H9 (cell line): ENCODE measurements around the gene IL1A. TPM values are rescaled to one million over a fixed set of nuclear protein-coding genes. Genes with fewer than 3 reads are reported as not detected.

Experiments used
- DNase-seq: peaks from one replicate; pipeline ENCODE4 v3.0.0-alpha.2; 2017
- H2AFZ ChIP-seq: one replicate; pipeline ENCODE4 v1.6.1; 2013; ENCODE audit warnings: mild to moderate bottlenecking, low read length, control low read depth, moderate library complexity
- H2AK5ac ChIP-seq: 2 replicates; pipeline ENCODE4 v1.6.1; 2013; ENCODE audit warnings: low read length, control low read depth, mixed read lengths; ENCODE audit not compliant: insufficient read length
- H2BK120ac ChIP-seq: one replicate; pipeline ENCODE4 v1.6.1; 2013; ENCODE audit warnings: low read depth, mild to moderate bottlenecking, low read length, control low read depth, inconsistent platforms; ENCODE audit not compliant: poor library complexity, severe bottlenecking
- H2BK12ac ChIP-seq: 2 replicates; pipeline ENCODE4 v1.6.1; 2013; ENCODE audit warnings: low read length, control low read depth, mixed read lengths, low read depth; ENCODE audit not compliant: insufficient read length
- H2BK15ac ChIP-seq: 2 replicates; pipeline ENCODE4 v1.6.1; 2013; ENCODE audit warnings: low read depth, low read length, control low read depth
- H2BK20ac ChIP-seq: one replicate; pipeline ENCODE4 v1.6.1; 2013; ENCODE audit warnings: low read depth, mild to moderate bottlenecking, low read length, control low read depth, inconsistent platforms; ENCODE audit not compliant: poor library complexity, severe bottlenecking
- H2BK5ac ChIP-seq: 2 replicates; pipeline ENCODE4 v1.6.1; 2013; ENCODE audit warnings: low read length, control low read depth, mixed read lengths; ENCODE audit not compliant: insufficient read length
- H3K14ac ChIP-seq: 2 replicates; pipeline ENCODE4 v1.6.1; 2013; ENCODE audit warnings: low read length, control low read depth; ENCODE audit not compliant: insufficient read depth
- H3K18ac ChIP-seq: 2 replicates; pipeline ENCODE4 v1.6.1; 2013; ENCODE audit warnings: low read depth, mild to moderate bottlenecking, mixed read lengths, low read length, control low read depth; ENCODE audit not compliant: insufficient read length
- H3K23ac ChIP-seq: 2 replicates; pipeline ENCODE4 v1.6.1; 2013; ENCODE audit warnings: low read length, control low read depth, mixed read lengths, low read depth; ENCODE audit not compliant: insufficient read length
- H3K23me2 ChIP-seq: 2 replicates; pipeline ENCODE4 v1.6.1; 2013; ENCODE audit warnings: low read depth, mild to moderate bottlenecking, mixed read lengths, low read length, control low read depth; ENCODE audit not compliant: insufficient read length, poor library complexity, severe bottlenecking
- H3K27ac ChIP-seq: 2 replicates; pipeline ENCODE4 v1.5.1; 2013; ENCODE audit warnings: low read length, control low read depth, mixed read lengths, low read depth; ENCODE audit not compliant: insufficient read length
- H3K27me3 ChIP-seq: 2 replicates; pipeline ENCODE4 v1.6.1; 2013; ENCODE audit warnings: low read length, control low read depth, inconsistent platforms; ENCODE audit not compliant: insufficient read depth
- H3K4ac ChIP-seq: 2 replicates; pipeline ENCODE4 v1.6.1; 2013; ENCODE audit warnings: low read depth, mild to moderate bottlenecking, control low read depth, inconsistent platforms, low read length, moderate library complexity
- H3K4me1 ChIP-seq: 2 replicates; pipeline ENCODE4 v1.6.1; 2013; ENCODE audit warnings: low read length, control low read depth, inconsistent platforms; ENCODE audit not compliant: insufficient read depth
- H3K4me2 ChIP-seq: 2 replicates; pipeline ENCODE4 v1.6.1; 2013; ENCODE audit warnings: low read length, control low read depth, mixed read lengths; ENCODE audit not compliant: insufficient read length, insufficient read depth
- H3K56ac ChIP-seq: 2 replicates; pipeline ENCODE4 v1.6.1; 2013; ENCODE audit warnings: low read depth, mild to moderate bottlenecking, mixed read lengths, low read length, control low read depth; ENCODE audit not compliant: insufficient read length
- H3K79me1 ChIP-seq: 2 replicates; pipeline ENCODE4 v1.6.1; 2013; ENCODE audit warnings: low read depth, mild to moderate bottlenecking, moderate library complexity, low read length, control low read depth, inconsistent platforms; ENCODE audit not compliant: insufficient read depth, poor library complexity, severe bottlenecking
- H3K79me2 ChIP-seq: 2 replicates; pipeline ENCODE4 v1.6.1; 2013; ENCODE audit warnings: low read length, control low read depth, inconsistent platforms; ENCODE audit not compliant: insufficient read depth
- H3K9ac ChIP-seq: 2 replicates; pipeline ENCODE4 v1.6.1; 2013; ENCODE audit warnings: low read length, control low read depth, mixed read lengths; ENCODE audit not compliant: insufficient read length; ENCODE audit errors: extremely low read depth
- H3K9me3 ChIP-seq: one replicate; pipeline ENCODE4 v1.6.1; 2013; ENCODE audit warnings: low read depth, low read length, inconsistent platforms; ENCODE audit not compliant: control insufficient read depth
- H3T11ph ChIP-seq: one replicate; pipeline ENCODE4 v1.6.1; 2013; ENCODE audit warnings: mild to moderate bottlenecking, low read length, control low read depth, inconsistent platforms
- H4K20me1 ChIP-seq: one replicate; pipeline ENCODE4 v1.6.1; 2013; ENCODE audit not compliant: control insufficient read depth, insufficient read length, insufficient read depth
- H4K5ac ChIP-seq: 2 replicates; pipeline ENCODE4 v1.6.1; 2013; ENCODE audit warnings: low read depth, mild to moderate bottlenecking, mixed read lengths, low read length, control low read depth; ENCODE audit not compliant: insufficient read length
- H4K8ac ChIP-seq: replicated peaks from 2 replicates; pipeline ENCODE4 v1.6.1; 2013; ENCODE audit warnings: low read length, control low read depth, mixed read lengths, low read depth; ENCODE audit not compliant: insufficient read length
- H4K91ac ChIP-seq: 2 replicates; pipeline ENCODE4 v1.6.1; 2013; ENCODE audit warnings: low read depth, mild to moderate bottlenecking, moderate library complexity, mixed read lengths, low read length, control low read depth; ENCODE audit not compliant: insufficient read length
- H3K27ac Mint-ChIP-seq, 3 experiments: 2 replicates in 2 of 3; 3 replicates in 1 of 3; pipeline ENCODE4 v1.8.0; 2020 to 2021; ENCODE audit warnings: mixed read lengths in 3 of 3, mild to moderate bottlenecking in 1 of 3, moderate library complexity in 1 of 3
- H3K27me3 Mint-ChIP-seq: 2 replicates; pipeline ENCODE4 v1.8.0; 2021; ENCODE audit warnings: low read depth, mild to moderate bottlenecking, moderate library complexity, mixed read lengths
- H3K36me3 Mint-ChIP-seq, 3 experiments: 2 replicates in 2 of 3; 3 replicates in 1 of 3; pipeline ENCODE4 v1.8.0; 2020 to 2021; ENCODE audit warnings: low read depth in 3 of 3, mixed read lengths in 3 of 3; ENCODE audit not compliant: insufficient read depth in 1 of 3
- H3K4me1 Mint-ChIP-seq, 2 experiments: 2 replicates each; pipeline ENCODE4 v1.8.0; 2020; ENCODE audit warnings: mixed read lengths in 2 of 2
- H3K4me3 Mint-ChIP-seq, 2 experiments: 2 replicates in 1 of 2; 3 replicates in 1 of 2; pipeline ENCODE4 v1.8.0; 2020 to 2021; ENCODE audit warnings: mild to moderate bottlenecking in 2 of 2, mixed read lengths in 2 of 2, moderate library complexity in 1 of 2
- H3K9me3 Mint-ChIP-seq, 2 experiments: 2 replicates in 1 of 2; 3 replicates in 1 of 2; pipeline ENCODE4 v1.8.0; 2020; ENCODE audit warnings: mild to moderate bottlenecking in 2 of 2, mixed read lengths in 2 of 2, moderate library complexity in 1 of 2
- CTCF ChIP-seq: fragments of 200-600 bp; sonication (generic); conservative IDR thresholded peaks from 3 replicates; pipeline ENCODE4 v1.8.0; 2021; ENCODE audit warnings: antibody characterized with exemption, mild to moderate bottlenecking
- WGBS: extraction: QIAGEN DNeasy Blood & Tissue Kit; methylation state at CpG from one replicate; pipeline ENCODE4 v1.1.7; 2013; ENCODE audit warnings: missing lambda C conversion rate, low lambda C conversion rate, mixed read lengths; ENCODE audit not compliant: insufficient read length; ENCODE audit errors: extremely low coverage; 5-methylcytosine and 5-hydroxymethylcytosine counted together
- total RNA-seq: library from RNA; stranded (reverse); gene quantifications from 2 replicates; pipeline ENCODE4 v1.2.1, GENCODE V29; 2021

IL1A gene
- total RNA-seq, 1 experiment from 2014 or later: 0.35 TPM

GRCh38 chr2:112754564-112754963 lies 29.7 kb downstream of the IL1A start:
- no peaks in the 10 kb centered on the region for H3K27me3 ChIP-seq
- H3K4ac ChIP-seq: no peak overlapping the region
- no peaks in the 10 kb centered on the region for H3K23me2 ChIP-seq
- no peak overlapping the region for H3K18ac ChIP-seq
- no peak overlapping the region for H2BK20ac ChIP-seq
- no peak overlapping the region for H3K14ac ChIP-seq
- H3T11ph ChIP-seq: no peak overlapping the region
- H2BK5ac ChIP-seq: no peak overlapping the region
- no peak for DNase-seq
- no peaks in the 10 kb centered on the region for H4K20me1 ChIP-seq
- H3K4me1 ChIP-seq: no peaks in the 10 kb centered on the region; the same call in 1 of the 2 replicates
- H2BK15ac ChIP-seq: no peak overlapping the region
- H2BK12ac ChIP-seq: no peak overlapping the region
- no peaks in the 10 kb centered on the region for H3K79me2 ChIP-seq
- H4K8ac ChIP-seq: no peak overlapping the region
- TF ChIP-seq CTCF: no peak
- H3K4me2 ChIP-seq: no peak overlapping the region
- no peak overlapping the region for H4K5ac ChIP-seq
- H2BK120ac ChIP-seq: no peak overlapping the region
- Mint-ChIP-seq H3K27ac (peak overlapping the region in 1 of 3 experiments; percentile 68; a peak in 1 of 7 replicates), H3K36me3 (peaks cover 19 to 78% (median 75%) of the 10 kb centered on the region in 3 experiments; a peak in 6 of 7 replicates), H3K4me1 (peaks cover 2 to 6% of the 10 kb centered on the region in 2 experiments; a peak in 3 of 4 replicates), H3K4me3 (no peak overlapping the region), H3K27me3 (no peaks in the 10 kb centered on the region), H3K9me3 (no peaks in the 10 kb centered on the region)
- H3K79me1 ChIP-seq: peaks cover 3% of the 10 kb centered on the region
- H3K56ac ChIP-seq: no peak overlapping the region
- H3K9ac ChIP-seq: no peak overlapping the region
- no peak overlapping the region for H2AK5ac ChIP-seq
- H4K91ac ChIP-seq: no peak overlapping the region
- H2AFZ ChIP-seq: no peak overlapping the region
- no CpG with 5 or more reads among the region's 1 CpG for WGBS
- H3K27ac ChIP-seq: no peak overlapping the region
- H3K23ac ChIP-seq: no peak overlapping the region
- no peaks in the 10 kb centered on the region for H3K9me3 ChIP-seq
